K562 (cell line): ENCODE measurements around the gene USP31. TPM values are rescaled to one million over a fixed set of nuclear protein-coding genes. Genes with fewer than 3 reads are reported as not detected.

Source experiments
- ATAC-seq: fragments of 200-7000 bp; cut with Tn5 transposase; 3 replicates; pipeline ENCODE4 v1.9.1; 2020; ENCODE audit warnings: moderate library complexity
- BruUV-seq: library from RNA; stranded (reverse); fragments of 400-500 nt; replicated peaks from 2 replicates; lab custom pipeline; 2021; lab: Mats Ljungman, UMichigan
- CTCF ChIA-PET: fragments of 300-600 bp; formaldehyde crosslinking; extraction: SDS; loops from one replicate; lab custom pipeline; 2021; ENCODE audit warnings: low intra/inter-chr PET ratio; lab: Yijun Ruan, JAX
- POLR2A ChIA-PET: fragments of 300-600, 350-650 bp; sonication (Branson Sonifier 250); formaldehyde crosslinking; extraction: SDS; loops from one replicate; lab custom pipeline; 2021; ENCODE audit warnings: antibody characterized with exemption, inconsistent platforms; lab: Yijun Ruan, JAX
- DNase-seq, 4 experiments: peaks; one replicate each; pipeline versions ENCODE4 v3.0.0 to v3.0.0-alpha.2; 2011 to 2018; ENCODE audit warnings: low spot score in 3 of 4, mixed read lengths in 3 of 4; ENCODE audit errors: extremely low read depth in 1 of 4
- FAIRE-seq: peaks from 2 replicates; lab custom pipeline; 2011; peaks lifted over from hg19 to GRCh38; lab: Jason Lieb, UNC
- H2AFZ ChIP-seq: 2 replicates; pipeline ENCODE4 v1.6.0; 2011; ENCODE audit warnings: low read depth, low read length, control low read depth, inconsistent platforms
- H3K27ac ChIP-seq: fragments of 200-600 bp; 3 replicates; pipeline ENCODE4 v1.8.0; 2011; ENCODE audit warnings: low read depth, mild to moderate bottlenecking, control low read depth, inconsistent platforms, low read length, moderate library complexity, mixed read lengths; ENCODE audit errors: extremely low read depth
- H3K27me3 ChIP-seq, 2 experiments: fragments of 300-600 bp in 1 of 2; 2 replicates in 1 of 2; 3 replicates in 1 of 2; pipeline versions ENCODE4 v1.6.0 to v1.8.0; 2011; ENCODE audit warnings: inconsistent platforms in 2 of 2, low read length in 2 of 2, mild to moderate bottlenecking in 1 of 2, mixed read lengths in 1 of 2, moderate library complexity in 1 of 2; ENCODE audit not compliant: control insufficient read depth in 2 of 2, insufficient read depth in 2 of 2
- H3K36me3 ChIP-seq: fragments of 300-600 bp; 3 replicates; pipeline ENCODE4 v1.8.0; 2011; ENCODE audit warnings: mild to moderate bottlenecking, low read length, inconsistent platforms; ENCODE audit not compliant: control insufficient read depth, insufficient read depth
- H3K4me1 ChIP-seq, 2 experiments: fragments of 200-600 bp in 1 of 2; replicated peaks in 1 of 2; 2 replicates in 1 of 2; 3 replicates in 1 of 2; pipeline versions ENCODE4 v1.5.1 to v1.8.0; 2011; ENCODE audit warnings: inconsistent platforms in 2 of 2, low read length in 2 of 2, mild to moderate bottlenecking in 1 of 2, mixed read lengths in 1 of 2, moderate library complexity in 1 of 2; ENCODE audit not compliant: control insufficient read depth in 2 of 2, insufficient read depth in 2 of 2
- H3K4me2 ChIP-seq: 2 replicates; pipeline ENCODE4 v1.6.1; 2011; ENCODE audit warnings: low read length, control low read depth, inconsistent platforms, mixed read lengths; ENCODE audit not compliant: insufficient read depth
- H3K4me3 ChIP-seq: fragments of 200-600 bp; sonication (generic), shearing (Covaris generic); 2 replicates; pipeline ENCODE4 v1.5.1; 2016; ENCODE audit warnings: control low read depth, inconsistent platforms
- H3K79me2 ChIP-seq: fragments of 200-600 bp; 3 replicates; pipeline ENCODE4 v1.8.0; 2011; ENCODE audit warnings: low read length, inconsistent platforms; ENCODE audit not compliant: control insufficient read depth, insufficient read depth
- H3K9ac ChIP-seq, 2 experiments: 2 replicates each; pipeline versions ENCODE4 v1.6.0 to v1.6.1; 2011; ENCODE audit warnings: low read depth in 2 of 2, low read length in 2 of 2, control low read depth in 1 of 2, inconsistent platforms in 1 of 2, mild to moderate bottlenecking in 1 of 2, mixed read lengths in 1 of 2; ENCODE audit not compliant: insufficient read depth in 1 of 2
- H3K9me1 ChIP-seq: one replicate; pipeline ENCODE4 v1.6.0; 2011; ENCODE audit warnings: inconsistent platforms, mild to moderate bottlenecking, low read length, moderate library complexity; ENCODE audit not compliant: control insufficient read depth, insufficient read depth
- H3K9me3 ChIP-seq: replicated peaks from 2 replicates; pipeline ENCODE4 v1.5.1; 2011; ENCODE audit warnings: low read depth, low read length, inconsistent platforms; ENCODE audit not compliant: control insufficient read depth, insufficient read depth
- H4K20me1 ChIP-seq: replicated peaks from 2 replicates; pipeline ENCODE4 v1.6.1; 2011; ENCODE audit warnings: low read length, inconsistent platforms, mixed read lengths; ENCODE audit not compliant: control insufficient read depth, insufficient read depth
- ADNP ChIP-seq: fragments of 200-800 bp; sonication (Bioruptor generic); IDR thresholded peaks from 2 replicates; pipeline ENCODE4 v1.6.1; 2016; ENCODE audit warnings: missing genetic modification characterization, missing compliant biosample characterization
- BACH1 ChIP-seq: fragments of 200-800 bp; sonication (Bioruptor generic); IDR thresholded peaks from 2 replicates; pipeline ENCODE4 v1.6.1; 2016; ENCODE audit warnings: missing genetic modification characterization, missing compliant biosample characterization
- CHD4 ChIP-seq: fragments of 200-600 bp; sonication (generic); IDR thresholded peaks from 3 replicates; pipeline ENCODE4 v1.6.1; 2012; ENCODE audit warnings: low read depth, mild to moderate bottlenecking, mixed read lengths, low read length, inconsistent platforms; ENCODE audit not compliant: insufficient read depth, insufficient replicate concordance, poor library complexity, severe bottlenecking
- HNRNPL ChIP-seq: fragments of 200-400 bp; formaldehyde crosslinking; IDR thresholded peaks from 2 replicates; pipeline ENCODE4 v1.6.1; 2017; ENCODE audit warnings: low read depth, mild to moderate bottlenecking, low read length
- MCM7 ChIP-seq, 2 experiments: fragments of 450-650 bp; IDR thresholded peaks; 2 replicates each; pipeline ENCODE4 v1.6.1; 2016 to 2018
- POLR2AphosphoS2 ChIP-seq: IDR thresholded peaks from 2 replicates; pipeline ENCODE4 v1.6.1; 2012; ENCODE audit warnings: low read length, improper control_type of control experiment
- RBM39 ChIP-seq: fragments of 200-400 bp; formaldehyde crosslinking; optimal IDR thresholded peaks from 2 replicates; pipeline ENCODE3; 2018; ENCODE audit warnings: low read depth, low read length
- THRAP3 ChIP-seq: fragments of 450-650 bp; IDR thresholded peaks from 2 replicates; pipeline ENCODE4 v1.6.1; 2016; ENCODE audit warnings: mild to moderate bottlenecking, inconsistent platforms, borderline replicate concordance
- ZFP36 ChIP-seq: fragments of 150-350 bp; IDR thresholded peaks from 2 replicates; pipeline ENCODE4 v1.6.1; 2018; ENCODE audit warnings: low read length, low read depth; ENCODE audit not compliant: partially characterized antibody
- WGBS: fragments of 100-300 bp; shearing (Covaris generic); methylation state at CpG from one replicate; pipeline ENCODE4 v1.1.6; 2016; ENCODE audit warnings: low coverage, mixed read lengths; ENCODE audit not compliant: insufficient coverage; ENCODE audit errors: missing lambda C conversion rate; 5-methylcytosine and 5-hydroxymethylcytosine counted together
- in situ Hi-C: fragments of 300-500 bp; cut with MboI; formaldehyde crosslinking; loops from 4 replicates; pipeline ENCODE4 v1.15.0; 2018; ENCODE audit warnings: inconsistent platforms, mixed read lengths
- intact Hi-C: fragments of 100-400 bp; cut with micrococcal nuclease; formaldehyde crosslinking; loops from 2 replicates; pipeline ENCODE4 v1.14.2; 2022
- polyA plus RNA-seq, 8 experiments: library from polyadenylated mRNA; depleted of rRNA in 4 of 8; stranded (reverse) in 5 of 8; unstranded in 3 of 8; fragments of >200 nt; fragmentation: Nextera tagmentation in 2 of 8; fragmentation: Illumina TruSeq in 1 of 8; extraction: Ambion mirVana in 2 of 8; extraction: Trizol in 1 of 8; gene quantifications; 2 replicates each; pipeline versions ENCODE4 v1.2.1 to v1.2.3, GENCODE V29; 2011 to 2014; ENCODE audit warnings: inconsistent platforms in 1 of 8, missing spikeins in 1 of 8
- total RNA-seq, 7 experiments: library from RNA; depleted of rRNA in 6 of 7; stranded (reverse); fragments of >200 nt in 6 of 7; fragmentation: Illumina TruSeq in 2 of 7; extraction: Trizol in 2 of 7; gene quantifications; 2 replicates each; pipeline versions ENCODE4 v1.2.1 to v1.2.3, GENCODE V29; 2011 to 2021; ENCODE audit warnings: low replicate concordance in 1 of 7
- TF ChIP-seq, protein P1 (sequence below): fragments of 250-450 bp; sonication (Bioruptor Pico); IDR thresholded peaks from 2 replicates; pipeline ENCODE4 v1.5.0; 2021
- TF ChIP-seq, protein P2 (sequence below): fragments of 250-450 bp; sonication (Bioruptor Pico); IDR thresholded peaks from 2 replicates; pipeline ENCODE4 v1.8.0; 2022; ENCODE audit warnings: inconsistent platforms
- TF ChIP-seq, protein P3 (sequence below): fragments of 450-650 bp; IDR thresholded peaks from one replicate; pipeline ENCODE4 v1.6.1; 2018; ENCODE audit warnings: mild to moderate bottlenecking, moderate library complexity; ENCODE audit not compliant: partially characterized antibody

USP31 gene
- total and polyA plus RNA-seq, 9 of the 15 experiments (the other 6 are each of a cell fraction or from before 2014, with no cell fraction given) = 0.56 to 4.9 (median 2.9) TPM

DNA sequence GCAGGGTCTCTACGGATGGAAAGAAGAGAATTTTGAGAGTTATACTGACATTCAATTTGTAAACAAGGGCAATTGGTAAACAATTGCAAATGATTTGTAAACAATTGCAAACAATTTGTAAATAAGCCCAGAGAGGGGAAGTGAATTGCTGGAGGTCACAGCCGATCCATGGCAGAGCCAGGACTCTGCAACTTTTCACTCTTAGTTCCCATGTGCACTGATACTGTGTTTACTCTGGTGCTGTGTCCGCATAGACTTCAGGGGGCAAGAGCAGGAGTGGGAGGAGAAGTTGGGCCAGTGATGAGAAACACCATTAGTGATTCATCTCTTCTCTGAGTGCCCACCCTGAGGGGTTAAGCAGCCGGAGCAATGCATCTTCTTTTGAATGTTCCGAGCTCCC, 47.3 kb upstream of the USP31 start (continued):
- TF ChIP-seq RBM39 (no peak), HNRNPL (no peak), ADNP (tag) (no peak), POLR2AphosphoS2 (no peak), THRAP3 (no peak)
- TF ChIP-seq, protein P1, sequence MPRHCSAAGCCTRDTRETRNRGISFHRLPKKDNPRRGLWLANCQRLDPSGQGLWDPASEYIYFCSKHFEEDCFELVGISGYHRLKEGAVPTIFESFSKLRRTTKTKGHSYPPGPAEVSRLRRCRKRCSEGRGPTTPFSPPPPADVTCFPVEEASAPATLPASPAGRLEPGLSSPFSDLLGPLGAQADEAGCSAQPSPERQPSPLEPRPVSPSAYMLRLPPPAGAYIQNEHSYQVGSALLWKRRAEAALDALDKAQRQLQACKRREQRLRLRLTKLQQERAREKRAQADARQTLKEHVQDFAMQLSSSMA (CRISPR knock-in tag) = no peak

DNA sequence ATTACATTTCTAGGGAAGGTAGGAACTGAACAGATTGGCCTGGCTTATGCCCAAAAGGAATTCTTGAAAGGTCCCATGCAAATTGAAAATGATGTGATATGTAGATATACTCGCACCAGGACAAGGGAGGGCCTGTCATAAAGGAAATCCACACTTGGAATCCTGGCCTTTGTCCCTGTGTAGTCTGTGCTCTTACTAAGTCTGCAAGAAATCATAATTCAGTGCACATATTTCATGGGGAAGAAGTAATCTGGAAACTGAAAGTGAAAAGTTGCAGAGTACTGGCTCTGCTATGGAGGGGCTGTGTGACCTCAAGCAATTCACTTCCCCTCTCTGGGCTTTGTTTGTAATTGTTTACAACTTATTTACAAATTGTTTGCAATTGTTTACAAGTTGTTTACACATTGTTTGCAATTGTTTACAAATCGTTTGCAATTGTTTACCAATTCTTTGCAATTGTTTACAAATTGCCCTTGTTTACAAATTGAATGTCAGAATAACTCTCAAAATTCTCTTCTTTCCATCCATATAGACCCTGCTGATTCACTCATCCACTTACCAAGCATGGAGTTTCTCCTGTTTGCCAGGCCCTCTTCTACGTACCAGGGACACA, 46.2 kb upstream of the USP31 start:
- no peaks in the 10 kb centered on the region for H3K36me3 ChIP-seq
- H3K27me3 ChIP-seq = peaks cover 5 to 19% of the 10 kb centered on the region in 2 experiments; a peak in 3 of 5 replicates
- no peaks in the 10 kb centered on the region for H3K79me2 ChIP-seq
- no TSS peak for BruUV-seq
- ChIA-PET CTCF (no interaction called here), POLR2A (no interaction called here)
- H3K4me1 ChIP-seq = no peaks in the 10 kb centered on the region
- in situ Hi-C loops = no loop called here
- H2AFZ ChIP-seq = no peak overlapping the region
- intact Hi-C loops = no loop called here
- H3K9me1 ChIP-seq = no peaks in the 10 kb centered on the region
- H3K4me2 ChIP-seq = no peak overlapping the region
- H4K20me1 ChIP-seq = 0 out of 2 replicates have a peak, but pooled peaks cover 5% of the 10 kb centered on the region
- peak; percentile 52 for TF ChIP-seq ZFP36
- TF ChIP-seq MCM7 (IDR thresholded peaks at IDR 0.05) = no peak
- TF ChIP-seq BACH1 (tag) = no peak
- TF ChIP-seq CHD4 = no peak
- TF ChIP-seq, protein P2, sequence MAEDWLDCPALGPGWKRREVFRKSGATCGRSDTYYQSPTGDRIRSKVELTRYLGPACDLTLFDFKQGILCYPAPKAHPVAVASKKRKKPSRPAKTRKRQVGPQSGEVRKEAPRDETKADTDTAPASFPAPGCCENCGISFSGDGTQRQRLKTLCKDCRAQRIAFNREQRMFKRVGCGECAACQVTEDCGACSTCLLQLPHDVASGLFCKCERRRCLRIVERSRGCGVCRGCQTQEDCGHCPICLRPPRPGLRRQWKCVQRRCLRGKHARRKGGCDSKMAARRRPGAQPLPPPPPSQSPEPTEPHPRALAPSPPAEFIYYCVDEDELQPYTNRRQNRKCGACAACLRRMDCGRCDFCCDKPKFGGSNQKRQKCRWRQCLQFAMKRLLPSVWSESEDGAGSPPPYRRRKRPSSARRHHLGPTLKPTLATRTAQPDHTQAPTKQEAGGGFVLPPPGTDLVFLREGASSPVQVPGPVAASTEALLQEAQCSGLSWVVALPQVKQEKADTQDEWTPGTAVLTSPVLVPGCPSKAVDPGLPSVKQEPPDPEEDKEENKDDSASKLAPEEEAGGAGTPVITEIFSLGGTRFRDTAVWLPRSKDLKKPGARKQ (CRISPR knock-in tag) = no peak
- TF ChIP-seq, protein P3, sequence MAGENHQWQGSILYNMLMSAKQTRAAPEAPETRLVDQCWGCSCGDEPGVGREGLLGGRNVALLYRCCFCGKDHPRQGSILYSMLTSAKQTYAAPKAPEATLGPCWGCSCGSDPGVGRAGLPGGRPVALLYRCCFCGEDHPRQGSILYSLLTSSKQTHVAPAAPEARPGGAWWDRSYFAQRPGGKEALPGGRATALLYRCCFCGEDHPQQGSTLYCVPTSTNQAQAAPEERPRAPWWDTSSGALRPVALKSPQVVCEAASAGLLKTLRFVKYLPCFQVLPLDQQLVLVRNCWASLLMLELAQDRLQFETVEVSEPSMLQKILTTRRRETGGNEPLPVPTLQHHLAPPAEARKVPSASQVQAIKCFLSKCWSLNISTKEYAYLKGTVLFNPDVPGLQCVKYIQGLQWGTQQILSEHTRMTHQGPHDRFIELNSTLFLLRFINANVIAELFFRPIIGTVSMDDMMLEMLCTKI = no peak
- no peak overlapping the region for H3K9ac ChIP-seq
- DNase-seq (no peak), FAIRE-seq (no peak), ATAC-seq (no peak)
- WGBS = 2% methylated on average over 3 of the region's 3 CpGs
- H3K4me3 ChIP-seq = no peak overlapping the region
- no peaks in the 10 kb centered on the region for H3K9me3 ChIP-seq
- H3K27ac ChIP-seq = no peak overlapping the region
